ENCODE results near the gene COX6A2.
"Not testable (repeated sequence)": the region's sequence is repeated elsewhere in the genome, so short reads cannot be mapped to it uniquely, and the experiment has no call there.

The COX6A2 gene

GRCh38 chr16:31453255-31454204, 25.4 kb upstream of the COX6A2 start:
- Mint-ChIP-seq H3K4me1 (peaks cover 41% of the 10 kb centered on the region), H3K9me3 (no peaks in the 10 kb centered on the region), H3K36me3 (ENCODE audit: low read depth) (no peaks in the 10 kb centered on the region), H3K27me3 (ENCODE audit: low read depth) (no peaks in the 10 kb centered on the region), H3K27ac (peak overlapping the region; percentile 23 to 59 (median 27)), H3K4me3 (peak overlapping the region in 2 of 3 experiments; percentile 37 to 50)
- no peak for TF ChIP-seq CTCF (IDR thresholded peaks at IDR 0.05; ENCODE audit: unreplicated experiment in 3 of 3)

GRCh38 chr16:31452631-31453106, 24.5 kb upstream of the COX6A2 start:
- Mint-ChIP-seq H3K27me3 (ENCODE audit: low read depth) (no peaks in the 10 kb centered on the region), H3K4me3 (peak overlapping the region in 1 of 3 experiments; percentile 22), H3K27ac (peak overlapping the region in 2 of 3 experiments; percentile 71 to 80), H3K4me1 (peaks cover 36% of the 10 kb centered on the region), H3K9me3 (no peaks in the 10 kb centered on the region), H3K36me3 (ENCODE audit: low read depth) (no peaks in the 10 kb centered on the region)
- TF ChIP-seq CTCF (IDR thresholded peaks at IDR 0.05; ENCODE audit: unreplicated experiment in 3 of 3): no peak

GRCh38 chr16:31451681-31452351, 23.7 kb upstream of the COX6A2 start:
- Mint-ChIP-seq H3K4me3 (peak overlapping the region in 1 of 3 experiments; percentile 11), H3K27ac (peak overlapping the region; percentile 16 to 50 (median 17)), H3K9me3 (no peaks in the 10 kb centered on the region), H3K27me3 (ENCODE audit: low read depth) (no peaks in the 10 kb centered on the region), H3K4me1 (peaks cover 32% of the 10 kb centered on the region), H3K36me3 (ENCODE audit: low read depth) (no peaks in the 10 kb centered on the region)
- TF ChIP-seq CTCF (IDR thresholded peaks at IDR 0.05; ENCODE audit: unreplicated experiment in 3 of 3): peak; percentile 65 to 77 (median 71)

- Mint-ChIP-seq H3K27ac (peak overlapping the region in 1 of 3 experiments; percentile 16), H3K4me3 (no peak overlapping the region), H3K36me3 (ENCODE audit: low read depth) (no peaks in the 10 kb centered on the region), H3K4me1 (peaks cover 31% of the 10 kb centered on the region), H3K27me3 (ENCODE audit: low read depth) (no peaks in the 10 kb centered on the region), H3K9me3 (no peaks in the 10 kb centered on the region)
- TF ChIP-seq CTCF (IDR thresholded peaks at IDR 0.05; ENCODE audit: unreplicated experiment in 3 of 3): no peak
Observed at GRCh38 chr16:31451201-31451600, 23.0 kb upstream of the COX6A2 start.

GRCh38 chr16:31445931-31446330, 17.8 kb upstream of the COX6A2 start:
- peaks cover 11% of the 10 kb centered on the region for H3K4me1 Mint-ChIP-seq
- not testable (repeated sequence) for H3K27me3 Mint-ChIP-seq (ENCODE audit: low read depth); H3K36me3 Mint-ChIP-seq (ENCODE audit: low read depth); H3K27ac Mint-ChIP-seq; H3K9me3 Mint-ChIP-seq; H3K4me3 Mint-ChIP-seq

GRCh38 chr16:31441956-31442355, 13.8 kb upstream of the COX6A2 start:
- Mint-ChIP-seq H3K4me1 (peaks cover 25% of the 10 kb centered on the region), H3K4me3 (peak overlapping the region; percentile 88 to 91 (median 91)), H3K27me3 (ENCODE audit: low read depth) (no peaks in the 10 kb centered on the region), H3K36me3 (ENCODE audit: low read depth) (no peaks in the 10 kb centered on the region), H3K27ac (peak overlapping the region; percentile 65 to 83 (median 80)), H3K9me3 (no peaks in the 10 kb centered on the region)
- TF ChIP-seq CTCF (IDR thresholded peaks at IDR 0.05; ENCODE audit: unreplicated experiment in 3 of 3): no peak

Data from nephron (organoid).